ENCODE results near the gene FOXB2.
"Not testable (repeated sequence)": the region's sequence is repeated elsewhere in the genome, so short reads cannot be mapped to it uniquely, and the experiment has no call there.

The FOXB2 gene

GRCh38 chr9:77019236-77019925 is at the start of gene FOXB2:
TSS of gene FOXB2 (plus strand) at chr9:77019655. CDS start at chr9:77019655, 0 bp downstream.
- DNase-seq (ENCODE audit: low spot score) (no peak), FAIRE-seq (no peak)

- DNase-seq (ENCODE audit: low spot score) (no peak), FAIRE-seq (no peak)
Observed at GRCh38 chr9:76969716-76970115, 49.7 kb upstream of the FOXB2 start.

GRCh38 chr9:76978831-76979230 is 40.6 kb upstream of the FOXB2 start:
- FAIRE-seq; DNase-seq (ENCODE audit: low spot score): not testable (repeated sequence)

- no peak for DNase-seq (ENCODE audit: low spot score)
- FAIRE-seq: no peak
Observed at GRCh38 chr9:76980566-76980965, 38.9 kb upstream of the FOXB2 start.

GRCh38 chr9:76984486-76984885 is 35.0 kb upstream of the FOXB2 start:
- DNase-seq (ENCODE audit: low spot score) (no peak), FAIRE-seq (no peak)

- no peak for FAIRE-seq
Observed at GRCh38 chr9:76985581-76985980, 33.9 kb upstream of the FOXB2 start.

GRCh38 chr9:76987594-76988200 is 31.8 kb upstream of the FOXB2 start:
- DNase-seq (ENCODE audit: low spot score) (peak; percentile 51), FAIRE-seq (peak; percentile 62)

More at GRCh38 chr9:76985581-76985980, 33.9 kb upstream of the FOXB2 start:
- no peak for DNase-seq (ENCODE audit: low spot score)

- DNase-seq (ENCODE audit: low spot score) (no peak), FAIRE-seq (no peak)
Observed at GRCh38 chr9:76988941-76989340, 30.5 kb upstream of the FOXB2 start.

GRCh38 chr9:76989501-76989900 is 30.0 kb upstream of the FOXB2 start:
- FAIRE-seq (no peak), DNase-seq (ENCODE audit: low spot score) (no peak)

- FAIRE-seq (no peak), DNase-seq (ENCODE audit: low spot score) (peak; percentile 10)
Observed at GRCh38 chr9:76996700-76997099, 22.8 kb upstream of the FOXB2 start.

- FAIRE-seq (no peak), DNase-seq (ENCODE audit: low spot score) (no peak)
Observed at GRCh38 chr9:76999261-76999660, 20.2 kb upstream of the FOXB2 start.

- FAIRE-seq (no peak), DNase-seq (ENCODE audit: low spot score) (no peak)
Observed at GRCh38 chr9:77000330-77000729, 19.1 kb upstream of the FOXB2 start.

GRCh38 chr9:77003366-77003765 is 16.1 kb upstream of the FOXB2 start:
- DNase-seq (ENCODE audit: low spot score): no peak
- FAIRE-seq: no peak

GRCh38 chr9:77005216-77005615 is 14.2 kb upstream of the FOXB2 start:
- FAIRE-seq (no peak), DNase-seq (ENCODE audit: low spot score) (no peak)

- DNase-seq (ENCODE audit: low spot score) (no peak), FAIRE-seq (no peak)
Observed at GRCh38 chr9:77010527-77010926, 8.9 kb upstream of the FOXB2 start.

GRCh38 chr9:77011973-77012821 is 7.3 kb upstream of the FOXB2 start:
- no peak for FAIRE-seq
- no peak for DNase-seq (ENCODE audit: low spot score)

- no peak for FAIRE-seq
Observed at GRCh38 chr9:77013206-77013931, 6.1 kb upstream of the FOXB2 start.

GRCh38 chr9:77013932-77014596 is 5.4 kb upstream of the FOXB2 start:
- no peak for FAIRE-seq
- no peak for DNase-seq (ENCODE audit: low spot score)

More at GRCh38 chr9:77013206-77013931, 6.1 kb upstream of the FOXB2 start:
- DNase-seq (ENCODE audit: low spot score): no peak

- FAIRE-seq (no peak), DNase-seq (ENCODE audit: low spot score) (no peak)
Observed at GRCh38 chr9:77014597-77015263, 4.7 kb upstream of the FOXB2 start.

- DNase-seq (ENCODE audit: low spot score) (no peak), FAIRE-seq (no peak)
Observed at GRCh38 chr9:77015327-77016048, 4.0 kb upstream of the FOXB2 start.
